Activated naive CD4-positive, alpha-beta T cell treated with anti-CD3 and anti-CD28 coated beads, Interleukin-2, amount 50 U/mL, for 72 hours (primary cell): Measurements from ENCODE around the gene C19orf85. TPM values are rescaled to one million over a fixed set of nuclear protein-coding genes. Genes with fewer than 3 reads are reported as not detected.
"Not testable (repeated sequence)": the region's sequence is repeated elsewhere in the genome, so short reads cannot be mapped to it uniquely, and the experiment has no call there.

Experiments
- ATAC-seq, 2 donors: fragments of 150-1000 bp; cut with Tn5 transposase; 2 replicates each; pipeline ENCODE4 v1.10.0; 2021; ENCODE audit warnings: mild to moderate bottlenecking in 2 of 2, moderate library complexity in 2 of 2
- DNase-seq, 2 donors: peaks; one replicate each; pipeline ENCODE4 v3.0.0; 2021 to 2022; ENCODE audit warnings: low spot score in 2 of 2
- H3K27ac Mint-ChIP-seq, 2 donors: one replicate each; pipeline ENCODE4 v1.8.0; 2022; ENCODE audit warnings: mild to moderate bottlenecking in 2 of 2, mixed read lengths in 2 of 2
- H3K36me3 Mint-ChIP-seq, 2 donors: one replicate each; pipeline ENCODE4 v1.8.0; 2022; ENCODE audit warnings: mixed read lengths in 2 of 2
- H3K9me3 Mint-ChIP-seq, 2 donors: one replicate each; pipeline ENCODE4 v1.8.0; 2022; ENCODE audit warnings: mixed read lengths in 2 of 2
- total RNA-seq, 2 donors: library from RNA; stranded (reverse); gene quantifications; one replicate each; pipeline ENCODE4 v1.2.3, GENCODE V29; 2022

C19orf85 gene
- total RNA-seq: not detected

- DNase-seq (no peak), ATAC-seq (no peak)
- no peaks in the 10 kb centered on the region for H3K36me3 Mint-ChIP-seq
- no peak within 1 kb of the TSS for H3K27ac Mint-ChIP-seq
- no peaks in the 10 kb centered on the region for H3K9me3 Mint-ChIP-seq
These were observed at the start of gene C19orf85 for GRCh38 chr19:55464662-55465054. Gene C19orf85 (minus strand): TSS chr19:55464751. CDS start chr19:55464554, 197 bp downstream.

- H3K36me3 Mint-ChIP-seq: peaks cover 0 to 7% of the 10 kb centered on the region in 2 donors
- H3K27ac Mint-ChIP-seq: no peak overlapping the region
- ATAC-seq (no peak), DNase-seq (no peak)
- peaks cover 0 to 4% of the 10 kb centered on the region in 2 donors for H3K9me3 Mint-ChIP-seq
These were observed 43.6 kb upstream of the C19orf85 start for GRCh38 chr19:55508120-55508519.

- peaks cover 0 to 9% of the 10 kb centered on the region in 2 donors for H3K36me3 Mint-ChIP-seq
- DNase-seq: no peak
- H3K27ac Mint-ChIP-seq: no peak overlapping the region
- H3K9me3 Mint-ChIP-seq: peaks cover 0 to 5% of the 10 kb centered on the region in 2 donors
- no peak for ATAC-seq
These were observed 40.4 kb upstream of the C19orf85 start for GRCh38 chr19:55504981-55505380.

- DNase-seq: no peak
- Mint-ChIP-seq H3K27ac (peak overlapping the region in 1 of 2 donors; percentile 73), H3K36me3 (peaks cover 0 to 9% of the 10 kb centered on the region in 2 donors), H3K9me3 (peaks cover 0 to 5% of the 10 kb centered on the region in 2 donors)
- no peak for ATAC-seq
These were observed 39.7 kb upstream of the C19orf85 start for GRCh38 chr19:55504252-55504603.

DNA sequence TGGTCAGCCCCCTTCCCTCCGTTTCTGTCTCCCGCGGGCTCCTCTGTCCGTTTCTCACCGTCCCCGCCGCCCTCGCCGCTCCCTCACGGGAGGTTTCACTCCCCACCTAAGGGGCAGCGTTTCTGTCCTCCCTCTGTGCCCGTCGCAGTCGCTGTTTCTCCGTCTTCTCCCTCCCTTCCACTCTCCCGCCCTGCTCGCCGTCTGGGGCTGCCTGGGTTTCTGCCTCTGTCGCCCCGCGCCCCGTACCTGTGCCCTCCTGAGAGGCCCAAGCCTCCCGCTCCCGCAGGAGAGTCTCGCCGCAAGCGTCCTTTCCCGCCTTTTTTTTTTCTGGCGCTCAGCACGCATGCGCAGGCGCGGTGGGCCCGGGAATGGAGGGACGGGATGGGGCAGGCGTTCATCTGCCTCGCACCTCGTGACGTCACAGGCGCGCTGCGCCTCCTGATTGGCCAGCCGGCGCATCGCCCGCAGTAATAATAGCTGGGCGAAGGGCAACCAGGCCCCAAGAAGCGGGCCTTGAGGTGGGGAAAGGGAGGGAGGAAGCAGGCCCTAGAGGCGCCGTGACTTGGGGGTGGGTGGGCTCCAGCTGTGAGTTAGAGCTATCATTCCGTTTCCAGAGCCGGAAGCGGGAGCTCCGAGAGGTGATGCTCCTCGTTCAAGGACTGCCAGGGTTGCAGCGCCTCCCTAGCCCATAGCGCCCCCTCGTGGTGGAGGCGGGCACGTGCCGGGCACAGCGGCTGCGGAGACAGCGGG, 39.1 kb upstream of the C19orf85 start:
- H3K36me3 Mint-ChIP-seq: peaks cover 0 to 9% of the 10 kb centered on the region in 2 donors
- DNase-seq: peak; percentile 82 to 99
- H3K27ac Mint-ChIP-seq: peak overlapping the region; percentile 73
- ATAC-seq: peak; percentile 86 to 95
- peaks cover 0 to 5% of the 10 kb centered on the region in 2 donors for H3K9me3 Mint-ChIP-seq

DNA sequence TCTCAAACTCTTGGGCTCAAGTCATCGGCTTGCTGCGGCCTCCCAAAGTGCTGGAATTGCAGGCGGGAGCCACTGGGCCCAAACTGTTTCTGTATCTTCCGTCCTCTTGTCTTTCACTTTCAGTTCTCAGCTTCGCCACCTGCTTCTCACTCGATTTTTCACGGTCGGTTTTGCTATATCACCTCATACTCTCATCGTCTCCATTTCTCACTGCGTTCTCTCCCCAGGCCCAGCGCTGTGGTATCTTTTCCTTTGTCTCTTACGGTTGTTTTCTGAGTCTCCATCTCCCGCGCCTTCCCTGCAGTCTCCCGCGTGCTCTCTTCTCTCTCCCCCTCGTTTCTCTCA, 38.6 kb upstream of the C19orf85 start:
- Mint-ChIP-seq H3K27ac (peak overlapping the region; percentile 73), H3K9me3 (peaks cover 0 to 5% of the 10 kb centered on the region in 2 donors), H3K36me3 (peaks cover 0 to 9% of the 10 kb centered on the region in 2 donors)
- ATAC-seq (no peak), DNase-seq (no peak)

- DNase-seq (no peak), ATAC-seq (no peak)
- Mint-ChIP-seq H3K36me3 (peaks cover 0 to 9% of the 10 kb centered on the region in 2 donors), H3K27ac (peak overlapping the region; percentile 15 to 55), H3K9me3 (peaks cover 0 to 5% of the 10 kb centered on the region in 2 donors)
These were observed 37.8 kb upstream of the C19orf85 start for GRCh38 chr19:55502197-55502952.

DNA sequence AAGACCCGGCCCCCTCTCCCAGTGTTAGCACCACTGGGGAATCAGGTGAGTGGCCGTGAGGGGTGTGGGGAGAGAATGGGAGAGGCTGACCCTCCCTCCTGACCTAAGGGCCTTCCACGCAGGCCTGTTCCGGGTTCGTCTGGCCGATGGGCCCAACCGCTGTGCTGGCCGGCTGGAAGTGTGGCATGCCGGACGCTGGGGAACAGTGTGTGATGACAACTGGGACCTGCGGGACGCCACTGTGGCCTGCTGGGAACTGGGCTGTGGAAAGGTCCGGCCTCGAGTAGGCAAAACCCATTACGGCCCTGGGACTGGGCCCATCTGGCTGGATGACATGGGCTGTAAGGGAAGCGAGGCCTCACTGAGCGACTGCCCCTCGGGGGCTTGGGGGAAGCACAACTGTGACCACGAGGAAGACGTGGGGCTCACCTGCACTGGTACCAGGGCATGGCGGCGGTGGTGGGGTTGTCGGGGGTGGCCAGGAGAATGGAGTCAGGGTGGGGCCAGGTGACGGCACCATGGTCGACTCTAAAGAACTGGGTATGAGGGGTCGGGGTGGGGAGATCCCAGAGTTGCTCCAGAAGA, 35.9 kb upstream of the C19orf85 start:
- H3K9me3 Mint-ChIP-seq: peaks cover 0 to 5% of the 10 kb centered on the region in 2 donors
- peaks cover 0 to 9% of the 10 kb centered on the region in 2 donors for H3K36me3 Mint-ChIP-seq
- no peak overlapping the region for H3K27ac Mint-ChIP-seq
- no peak for ATAC-seq
- DNase-seq: no peak

DNA sequence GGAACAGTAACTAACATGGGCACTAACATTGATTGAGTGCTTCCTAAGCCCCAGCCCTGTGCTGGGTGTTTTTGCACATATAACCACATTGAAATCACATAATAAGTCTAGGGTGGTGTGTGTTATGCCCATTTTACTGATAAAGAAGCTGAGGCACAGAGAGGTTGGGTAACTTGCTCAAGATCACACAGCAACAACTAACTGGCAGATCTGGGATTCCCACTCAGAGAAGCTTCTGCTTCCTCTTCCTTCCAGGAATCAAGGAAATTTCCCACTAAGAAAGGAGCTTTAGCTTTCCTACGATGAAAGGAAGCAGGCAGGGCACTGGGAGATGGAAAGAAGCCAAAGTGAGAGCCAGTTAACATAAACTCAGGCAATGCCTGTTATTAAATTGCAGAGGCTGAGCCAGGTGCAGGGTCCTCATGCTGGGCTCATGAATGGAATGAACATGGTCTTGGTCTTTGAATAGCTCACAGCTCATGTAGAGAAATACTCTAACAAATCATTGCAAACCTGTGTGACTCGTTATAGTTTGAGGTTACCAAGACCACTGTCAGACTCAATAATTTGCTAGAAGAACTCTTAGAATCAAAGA, 33.8 kb upstream of the C19orf85 start:
- ATAC-seq: no peak
- peaks cover 0 to 4% of the 10 kb centered on the region in 2 donors for H3K9me3 Mint-ChIP-seq
- no peak overlapping the region for H3K27ac Mint-ChIP-seq
- no peak for DNase-seq
- peaks cover 0 to 5% of the 10 kb centered on the region in 2 donors for H3K36me3 Mint-ChIP-seq

- H3K9me3 Mint-ChIP-seq: no peaks in the 10 kb centered on the region
- ATAC-seq: no peak
- H3K27ac Mint-ChIP-seq: no peak overlapping the region
- no peaks in the 10 kb centered on the region for H3K36me3 Mint-ChIP-seq
- DNase-seq: no peak
These were observed 33.2 kb upstream of the C19orf85 start for GRCh38 chr19:55497763-55498162.

- H3K36me3 Mint-ChIP-seq, DNase-seq, H3K27ac Mint-ChIP-seq, H3K9me3 Mint-ChIP-seq, ATAC-seq: not testable (repeated sequence)
These were observed 32.3 kb upstream of the C19orf85 start for GRCh38 chr19:55496820-55497219.

DNA sequence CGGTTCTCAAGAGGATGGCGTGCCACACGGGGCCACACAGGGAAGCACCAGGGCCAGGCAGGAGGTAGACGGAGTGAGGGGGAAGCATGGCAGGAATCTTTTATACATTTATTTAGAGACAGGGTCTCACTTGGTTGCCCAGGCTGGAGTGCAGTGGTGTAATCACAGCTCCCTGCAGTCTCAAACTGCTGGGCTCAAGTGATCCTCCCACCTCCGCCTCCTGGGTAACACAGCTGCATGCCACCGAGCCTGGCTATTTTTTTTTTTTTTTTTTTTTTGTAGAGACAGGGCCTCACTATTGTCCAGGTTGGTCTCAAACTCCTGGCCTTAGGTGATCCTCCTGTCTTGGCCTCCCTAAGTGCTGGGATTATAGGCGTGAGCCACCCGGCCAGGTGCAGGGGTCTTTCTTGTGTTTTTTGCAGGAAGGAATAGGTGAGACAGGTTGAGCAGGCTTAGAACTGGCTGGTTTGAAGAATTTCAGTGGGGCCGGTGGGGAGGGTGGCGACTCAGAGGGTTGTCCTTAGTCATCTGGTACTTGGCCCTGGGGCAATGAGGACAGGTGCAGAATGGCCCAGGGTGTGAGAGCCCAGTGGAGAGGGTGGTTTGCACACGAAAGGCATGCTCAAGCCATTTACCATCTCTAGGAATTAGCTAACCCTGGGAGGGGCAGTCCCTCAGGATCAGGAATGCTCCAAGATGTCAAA, 31.2 kb upstream of the C19orf85 start:
- Mint-ChIP-seq H3K36me3 (no peaks in the 10 kb centered on the region), H3K27ac (peak overlapping the region in 1 of 2 donors; percentile 10), H3K9me3 (no peaks in the 10 kb centered on the region)
- no peak for DNase-seq
- ATAC-seq: no peak

DNA sequence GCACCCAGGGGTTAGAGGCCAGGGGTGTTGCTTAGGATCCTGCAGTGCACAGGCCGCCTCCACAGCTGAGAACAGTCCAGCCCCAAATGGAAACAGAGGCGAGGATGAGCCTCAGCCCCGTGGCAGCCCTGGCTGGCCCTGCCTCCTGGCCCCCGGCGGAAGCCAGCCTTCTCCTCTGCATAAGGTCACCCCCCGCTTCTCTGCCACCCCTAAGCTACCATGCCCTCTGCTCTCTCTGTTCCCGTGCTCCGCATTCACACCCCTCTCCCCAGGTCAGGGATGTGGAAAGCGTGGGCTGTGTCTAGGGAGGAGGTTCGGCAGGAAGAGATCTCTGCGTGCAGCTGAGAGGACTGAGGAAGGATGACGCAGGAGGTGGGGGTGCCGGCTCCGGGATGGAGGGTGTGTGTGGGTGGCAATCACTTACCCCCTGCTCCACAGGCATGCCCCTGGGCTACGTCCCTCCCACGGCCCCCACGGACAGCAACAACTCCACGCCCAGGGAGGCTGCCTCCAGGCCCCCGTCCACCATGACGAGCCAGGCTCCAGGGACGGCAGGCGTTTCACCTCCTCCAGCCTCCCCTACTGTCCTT, 29.7 kb upstream of the C19orf85 start:
- Mint-ChIP-seq H3K27ac (no peak overlapping the region), H3K9me3 (no peaks in the 10 kb centered on the region), H3K36me3 (no peaks in the 10 kb centered on the region)
- DNase-seq (no peak), ATAC-seq (peak; percentile 21 to 44)

DNA sequence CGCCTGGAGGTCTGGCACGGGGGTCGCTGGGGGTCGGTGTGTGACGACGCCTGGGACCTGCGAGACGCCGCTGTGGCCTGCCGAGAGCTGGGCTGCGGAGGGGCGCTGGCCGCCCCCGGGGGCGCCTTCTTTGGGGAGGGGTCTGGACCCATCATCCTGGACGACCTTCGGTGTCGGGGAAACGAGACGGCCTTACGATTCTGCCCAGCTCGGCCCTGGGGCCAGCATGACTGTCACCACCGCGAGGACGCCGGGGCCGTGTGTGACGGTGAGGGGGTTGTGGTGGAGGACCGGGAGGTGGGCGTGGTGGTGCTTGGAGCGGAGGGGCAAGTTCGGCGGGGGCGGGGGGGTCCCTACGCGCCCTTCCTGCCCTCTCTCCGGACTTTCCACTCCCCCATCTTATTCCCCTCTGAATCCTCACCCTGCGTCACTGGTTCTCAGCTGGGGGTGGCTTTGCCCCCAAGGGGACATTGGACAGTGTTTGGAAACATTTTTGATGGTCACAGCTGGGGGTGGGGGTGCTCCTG, 29.2 kb upstream of the C19orf85 start:
- no peak for DNase-seq
- no peaks in the 10 kb centered on the region for H3K9me3 Mint-ChIP-seq
- ATAC-seq: no peak
- H3K27ac Mint-ChIP-seq: no peak overlapping the region
- no peaks in the 10 kb centered on the region for H3K36me3 Mint-ChIP-seq

DNA sequence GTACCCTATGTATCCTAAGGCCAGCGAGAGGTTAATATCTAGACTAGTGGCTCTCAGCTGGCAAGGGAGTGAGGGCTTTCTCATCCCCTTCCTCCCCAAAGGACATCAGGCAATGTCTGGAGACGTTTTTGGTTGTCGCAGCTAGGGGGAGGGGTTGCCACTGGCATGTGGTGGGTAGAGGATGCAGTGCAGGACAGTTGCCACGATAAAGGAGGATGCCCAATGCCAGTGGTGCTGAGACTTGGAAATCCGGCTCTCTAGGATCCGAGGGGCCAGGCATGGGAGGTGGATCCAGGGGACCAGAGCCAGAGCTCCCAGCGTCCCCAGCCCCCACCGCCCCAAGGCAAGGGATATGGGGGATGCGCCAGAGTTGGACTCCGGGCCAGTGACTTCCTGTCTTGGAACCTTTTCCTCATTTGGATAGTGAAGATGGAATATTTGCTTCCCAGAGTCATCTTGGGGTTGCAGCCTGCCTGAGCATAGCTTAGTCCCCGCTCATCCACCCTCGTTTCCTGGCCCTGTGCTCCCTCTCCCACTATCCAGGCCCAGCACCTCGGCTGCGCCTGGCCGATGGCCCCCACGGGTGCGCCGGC, 28.6 kb upstream of the C19orf85 start:
- Mint-ChIP-seq H3K9me3 (no peaks in the 10 kb centered on the region), H3K36me3 (no peaks in the 10 kb centered on the region), H3K27ac (no peak overlapping the region)
- ATAC-seq (no peak), DNase-seq (no peak)
